Panc1 (cell line): Measurements from ENCODE around the gene GLRA3. TPM values are rescaled to one million over a fixed set of nuclear protein-coding genes. Genes with fewer than 3 reads are reported as not detected.

Experiments
- ATAC-seq: fragments of 200-7000 bp; cut with Tn5 transposase; 2 replicates; pipeline ENCODE4 v1.9.1; 2020; ENCODE audit warnings: mild to moderate bottlenecking, moderate library complexity
- BruUV-seq: library from RNA; stranded (reverse); fragments of 400-500 nt; replicated peaks from 2 replicates; lab custom pipeline; 2021; lab: Mats Ljungman, UMichigan
- CTCF ChIA-PET: fragments of 300-600 bp; sonication (Branson Sonifier 250); formaldehyde crosslinking; loops from one replicate; lab custom pipeline; 2022; ENCODE audit warnings: antibody characterized with exemption; lab: Charles Lee
- POLR2A ChIA-PET: fragments of 300-600 bp; sonication (Branson Sonifier 250); formaldehyde crosslinking; loops from one replicate; lab custom pipeline; 2022; ENCODE audit warnings: antibody characterized with exemption; lab: Charles Lee
- DNase-seq: peaks from one replicate; pipeline ENCODE4 v3.0.0-alpha.2; 2010; ENCODE audit warnings: low read depth, low spot score
- H3K27ac ChIP-seq: 2 replicates; pipeline ENCODE4 v1.5.1; 2011; ENCODE audit warnings: mild to moderate bottlenecking, low read length, inconsistent platforms
- H3K27me3 ChIP-seq: fragments of 200-500 bp; sonication (Bioruptor generic); 2 replicates; pipeline ENCODE4 v1.6.0; 2014; ENCODE audit warnings: low read length, inconsistent platforms; ENCODE audit not compliant: control insufficient read depth, insufficient read depth
- H3K36me3 ChIP-seq: fragments of 200-500 bp; sonication (Bioruptor generic); 2 replicates; pipeline ENCODE4 v1.5.1; 2014; ENCODE audit warnings: inconsistent platforms, mild to moderate bottlenecking, low read length, moderate library complexity; ENCODE audit not compliant: control insufficient read depth, insufficient read depth
- H3K4me1 ChIP-seq: 2 replicates; pipeline ENCODE4 v1.5.1; 2011; ENCODE audit warnings: inconsistent platforms, mild to moderate bottlenecking, low read length, moderate library complexity; ENCODE audit not compliant: control insufficient read depth, insufficient read depth
- H3K4me3 ChIP-seq, 2 experiments: 2 replicates each; pipeline ENCODE4 v1.5.1; 2011 to 2012; ENCODE audit warnings: low read depth in 2 of 2, low read length in 2 of 2, mild to moderate bottlenecking in 2 of 2, inconsistent platforms in 1 of 2, moderate library complexity in 1 of 2
- H3K9me3 ChIP-seq: fragments of 200-500 bp; sonication (Bioruptor generic); 2 replicates; pipeline ENCODE4 v1.5.1; 2014; ENCODE audit warnings: low read depth, mild to moderate bottlenecking, inconsistent platforms, low read length, moderate library complexity; ENCODE audit not compliant: control insufficient read depth, insufficient read depth
- POLR2AphosphoS5 ChIP-seq: IDR thresholded peaks from 2 replicates; pipeline ENCODE4 v1.6.1; 2012; ENCODE audit warnings: mild to moderate bottlenecking, low read depth, low read length, moderate library complexity
- SIN3A ChIP-seq: IDR thresholded peaks from 2 replicates; pipeline ENCODE4 v1.6.1; 2012; ENCODE audit warnings: low read depth, mild to moderate bottlenecking, low read length, moderate library complexity, borderline replicate concordance; ENCODE audit not compliant: insufficient read depth
- TCF7L2 ChIP-seq: IDR thresholded peaks from 2 replicates; pipeline ENCODE4 v1.6.1; 2011; ENCODE audit warnings: mild to moderate bottlenecking, low read depth, low read length, inconsistent platforms
- in situ Hi-C: cut with HindIII; loops from 2 replicates; pipeline ENCODE4 v1.10.0; 2016; ENCODE audit warnings: low sequenced_read_pairs, low pct_unique_long_range_greater_than_20kb
- intact Hi-C: fragments of 100-400 bp; cut with micrococcal nuclease; formaldehyde crosslinking; loops from one replicate; pipeline ENCODE4 v1.10.0; 2022; ENCODE audit not compliant: unreplicated experiment
- total RNA-seq: library from RNA; stranded (reverse); gene quantifications from one replicate; pipeline ENCODE4 v1.2.1, GENCODE V29; 2021; ENCODE audit not compliant: unreplicated experiment
- TF ChIP-seq, protein P1 (sequence below), 2 experiments: IDR thresholded peaks; 2 replicates each; pipeline ENCODE4 v1.6.1; 2011 to 2012; ENCODE audit warnings: low read depth in 2 of 2, control low read depth in 1 of 2, low read length in 1 of 2, mild to moderate bottlenecking in 1 of 2, moderate library complexity in 1 of 2; ENCODE audit not compliant: insufficient read depth in 1 of 2
- TF ChIP-seq, protein P2 (sequence below): fragments of 450-650 bp; IDR thresholded peaks from 2 replicates; pipeline ENCODE4 v1.5.1; 2017; ENCODE audit warnings: mild to moderate bottlenecking

The GLRA3 gene
- total RNA-seq, 1 experiment from 2014 or later = not detected

DNA sequence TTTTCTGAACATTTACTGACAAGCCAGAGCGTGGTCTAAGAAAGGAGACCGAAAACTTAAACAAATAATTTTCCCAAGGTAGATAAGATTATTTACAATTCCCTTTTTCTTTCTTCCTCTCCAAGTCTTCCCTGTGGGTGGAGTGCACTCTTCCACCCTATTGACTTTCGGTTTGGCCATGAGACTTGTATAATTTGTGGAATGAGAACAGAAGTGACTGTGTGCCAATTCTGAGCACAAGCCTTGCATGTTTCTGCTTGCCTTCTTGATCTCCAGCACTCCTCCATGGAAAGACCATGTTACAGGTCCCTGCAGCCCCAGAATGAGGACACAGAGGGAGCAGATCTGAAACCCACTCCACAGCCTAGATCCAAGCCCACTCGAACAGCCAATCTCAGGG, 156.8 kb downstream of the GLRA3 start:
- H3K27ac ChIP-seq = no peak overlapping the region
- ChIA-PET POLR2A (no interaction called here), CTCF (no interaction called here)
- TF ChIP-seq SIN3A (no peak), TCF7L2 (no peak), POLR2AphosphoS5 (no peak)
- TF ChIP-seq, protein P1, sequence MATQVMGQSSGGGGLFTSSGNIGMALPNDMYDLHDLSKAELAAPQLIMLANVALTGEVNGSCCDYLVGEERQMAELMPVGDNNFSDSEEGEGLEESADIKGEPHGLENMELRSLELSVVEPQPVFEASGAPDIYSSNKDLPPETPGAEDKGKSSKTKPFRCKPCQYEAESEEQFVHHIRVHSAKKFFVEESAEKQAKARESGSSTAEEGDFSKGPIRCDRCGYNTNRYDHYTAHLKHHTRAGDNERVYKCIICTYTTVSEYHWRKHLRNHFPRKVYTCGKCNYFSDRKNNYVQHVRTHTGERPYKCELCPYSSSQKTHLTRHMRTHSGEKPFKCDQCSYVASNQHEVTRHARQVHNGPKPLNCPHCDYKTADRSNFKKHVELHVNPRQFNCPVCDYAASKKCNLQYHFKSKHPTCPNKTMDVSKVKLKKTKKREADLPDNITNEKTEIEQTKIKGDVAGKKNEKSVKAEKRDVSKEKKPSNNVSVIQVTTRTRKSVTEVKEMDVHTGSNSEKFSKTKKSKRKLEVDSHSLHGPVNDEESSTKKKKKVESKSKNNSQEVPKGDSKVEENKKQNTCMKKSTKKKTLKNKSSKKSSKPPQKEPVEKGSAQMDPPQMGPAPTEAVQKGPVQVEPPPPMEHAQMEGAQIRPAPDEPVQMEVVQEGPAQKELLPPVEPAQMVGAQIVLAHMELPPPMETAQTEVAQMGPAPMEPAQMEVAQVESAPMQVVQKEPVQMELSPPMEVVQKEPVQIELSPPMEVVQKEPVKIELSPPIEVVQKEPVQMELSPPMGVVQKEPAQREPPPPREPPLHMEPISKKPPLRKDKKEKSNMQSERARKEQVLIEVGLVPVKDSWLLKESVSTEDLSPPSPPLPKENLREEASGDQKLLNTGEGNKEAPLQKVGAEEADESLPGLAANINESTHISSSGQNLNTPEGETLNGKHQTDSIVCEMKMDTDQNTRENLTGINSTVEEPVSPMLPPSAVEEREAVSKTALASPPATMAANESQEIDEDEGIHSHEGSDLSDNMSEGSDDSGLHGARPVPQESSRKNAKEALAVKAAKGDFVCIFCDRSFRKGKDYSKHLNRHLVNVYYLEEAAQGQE (IDR thresholded peaks at IDR 0.05; ENCODE audit: insufficient read depth in 1 of 2, low read depth in 2 of 2, low read length in 1 of 2) = no peak
- TF ChIP-seq, protein P2, sequence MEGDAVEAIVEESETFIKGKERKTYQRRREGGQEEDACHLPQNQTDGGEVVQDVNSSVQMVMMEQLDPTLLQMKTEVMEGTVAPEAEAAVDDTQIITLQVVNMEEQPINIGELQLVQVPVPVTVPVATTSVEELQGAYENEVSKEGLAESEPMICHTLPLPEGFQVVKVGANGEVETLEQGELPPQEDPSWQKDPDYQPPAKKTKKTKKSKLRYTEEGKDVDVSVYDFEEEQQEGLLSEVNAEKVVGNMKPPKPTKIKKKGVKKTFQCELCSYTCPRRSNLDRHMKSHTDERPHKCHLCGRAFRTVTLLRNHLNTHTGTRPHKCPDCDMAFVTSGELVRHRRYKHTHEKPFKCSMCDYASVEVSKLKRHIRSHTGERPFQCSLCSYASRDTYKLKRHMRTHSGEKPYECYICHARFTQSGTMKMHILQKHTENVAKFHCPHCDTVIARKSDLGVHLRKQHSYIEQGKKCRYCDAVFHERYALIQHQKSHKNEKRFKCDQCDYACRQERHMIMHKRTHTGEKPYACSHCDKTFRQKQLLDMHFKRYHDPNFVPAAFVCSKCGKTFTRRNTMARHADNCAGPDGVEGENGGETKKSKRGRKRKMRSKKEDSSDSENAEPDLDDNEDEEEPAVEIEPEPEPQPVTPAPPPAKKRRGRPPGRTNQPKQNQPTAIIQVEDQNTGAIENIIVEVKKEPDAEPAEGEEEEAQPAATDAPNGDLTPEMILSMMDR = no peak
- intact Hi-C loops (no loop called here), in situ Hi-C loops (no loop called here)
- no TSS peak for BruUV-seq
- no peaks in the 10 kb centered on the region; the same call in 1 of the 2 replicates for H3K36me3 ChIP-seq
- ATAC-seq = no peak
- H3K4me3 ChIP-seq = no peak overlapping the region
- no peaks in the 10 kb centered on the region for H3K27me3 ChIP-seq
- no peaks in the 10 kb centered on the region for H3K9me3 ChIP-seq
- DNase-seq = no peak
- H3K4me1 ChIP-seq = no peaks in the 10 kb centered on the region

DNA sequence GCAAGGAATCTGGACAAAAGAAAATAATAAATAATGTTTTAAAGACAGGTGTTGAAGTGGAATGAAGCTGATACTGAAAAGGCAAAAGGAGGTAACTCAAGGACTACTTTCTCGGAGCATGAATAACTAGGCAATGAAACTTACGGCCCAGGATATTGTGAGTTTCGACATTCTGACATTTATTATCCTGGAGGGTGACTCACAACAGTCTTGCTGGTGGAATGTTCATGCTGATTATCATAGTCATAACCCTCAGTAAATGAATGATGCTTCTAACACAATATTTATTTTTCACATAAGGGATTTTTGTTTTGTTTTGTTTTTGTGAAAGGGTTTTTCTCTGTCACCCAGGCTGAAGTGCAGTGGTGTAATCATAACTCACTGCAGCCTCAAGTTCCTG, 159.8 kb downstream of the GLRA3 start:
- ChIA-PET CTCF (no interaction called here), POLR2A (no interaction called here)
- BruUV-seq = no TSS peak
- no peaks in the 10 kb centered on the region for H3K27me3 ChIP-seq
- no peak overlapping the region for H3K27ac ChIP-seq
- peak; percentile 55 for DNase-seq
- in situ Hi-C loops (no loop called here), intact Hi-C loops (no loop called here)
- ATAC-seq = no peak
- H3K36me3 ChIP-seq = no peaks in the 10 kb centered on the region
- H3K9me3 ChIP-seq = no peaks in the 10 kb centered on the region
- no peaks in the 10 kb centered on the region for H3K4me1 ChIP-seq
- H3K4me3 ChIP-seq = no peak overlapping the region
- no peak for TF ChIP-seq POLR2AphosphoS5
- TF ChIP-seq, protein P2 = no peak
- TF ChIP-seq TCF7L2 = no peak
- TF ChIP-seq SIN3A = no peak
